Measurements from ENCODE around the gene MKLN1. TPM values are rescaled to one million over a fixed set of nuclear protein-coding genes. Genes with fewer than 3 reads are reported as not detected.

MKLN1 gene
- total RNA-seq, 2 experiments from 2014 or later: 12.1 to 56.6 TPM

DNA sequence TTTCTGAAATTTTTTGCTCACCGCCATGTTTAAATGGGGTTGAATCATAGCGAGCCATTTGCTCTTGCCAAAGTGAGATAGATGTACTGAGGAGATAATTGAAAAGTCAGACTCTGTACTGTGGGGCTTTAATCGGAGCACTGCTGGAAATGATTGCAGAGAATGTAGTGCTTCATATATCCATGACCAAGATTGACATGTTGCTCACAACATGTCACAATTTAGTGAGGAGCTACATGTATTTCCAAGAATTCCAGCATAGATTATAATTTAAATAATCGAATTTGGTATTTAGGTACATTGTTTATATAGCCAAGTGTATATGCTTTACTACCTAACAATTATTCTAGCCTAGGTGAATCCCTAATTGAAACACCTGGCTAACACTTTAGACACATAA lies 162.2 kb downstream of the MKLN1 start:
- Histone ChIP-seq H2AFZ (ENCODE audit: low read length) (no peak overlapping the region), H3K27ac (ENCODE audit: low read depth, low read length, poor library complexity, severe bottlenecking) (no peak overlapping the region), H3K36me3 (ENCODE audit: insufficient read depth, low read length) (no peaks in the 10 kb centered on the region), H3K4me3 (ENCODE audit: low read depth, low read length, poor library complexity, severe bottlenecking) (no peak overlapping the region), H3K4me1 (ENCODE audit: insufficient read depth, low read length, poor library complexity, severe bottlenecking) (no peaks in the 10 kb centered on the region), H3K4me2 (ENCODE audit: low read length) (no peak overlapping the region), H3K79me2 (ENCODE audit: insufficient read depth, low read depth, low read length) (no peaks in the 10 kb centered on the region), H4K20me1 (ENCODE audit: insufficient read depth, low read length) (no peaks in the 10 kb centered on the region), H3K9me3 (ENCODE audit: low read length) (no peaks in the 10 kb centered on the region), H3K9me2 (ENCODE audit: insufficient read depth, low read length) (no peaks in the 10 kb centered on the region)
- ChIA-PET CTCF (ENCODE audit: unreplicated experiment) (no interaction called here), POLR2A (no interaction called here)
- TF ChIP-seq, protein P1, sequence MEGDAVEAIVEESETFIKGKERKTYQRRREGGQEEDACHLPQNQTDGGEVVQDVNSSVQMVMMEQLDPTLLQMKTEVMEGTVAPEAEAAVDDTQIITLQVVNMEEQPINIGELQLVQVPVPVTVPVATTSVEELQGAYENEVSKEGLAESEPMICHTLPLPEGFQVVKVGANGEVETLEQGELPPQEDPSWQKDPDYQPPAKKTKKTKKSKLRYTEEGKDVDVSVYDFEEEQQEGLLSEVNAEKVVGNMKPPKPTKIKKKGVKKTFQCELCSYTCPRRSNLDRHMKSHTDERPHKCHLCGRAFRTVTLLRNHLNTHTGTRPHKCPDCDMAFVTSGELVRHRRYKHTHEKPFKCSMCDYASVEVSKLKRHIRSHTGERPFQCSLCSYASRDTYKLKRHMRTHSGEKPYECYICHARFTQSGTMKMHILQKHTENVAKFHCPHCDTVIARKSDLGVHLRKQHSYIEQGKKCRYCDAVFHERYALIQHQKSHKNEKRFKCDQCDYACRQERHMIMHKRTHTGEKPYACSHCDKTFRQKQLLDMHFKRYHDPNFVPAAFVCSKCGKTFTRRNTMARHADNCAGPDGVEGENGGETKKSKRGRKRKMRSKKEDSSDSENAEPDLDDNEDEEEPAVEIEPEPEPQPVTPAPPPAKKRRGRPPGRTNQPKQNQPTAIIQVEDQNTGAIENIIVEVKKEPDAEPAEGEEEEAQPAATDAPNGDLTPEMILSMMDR (conservative IDR thresholded peaks at IDR 0.05; ENCODE audit: low read length): no peak
- no peak for TF ChIP-seq EZH2phosphoT487 (IDR thresholded peaks at IDR 0.05; ENCODE audit: borderline replicate concordance, low read depth, low read length)
- no peak for DNase-seq (ENCODE audit: low spot score)
- no TSS peak for BruUV-seq (replicated peaks)
- intact Hi-C loops (cut with micrococcal nuclease; ENCODE audit: unreplicated experiment): no loop called here

DNA sequence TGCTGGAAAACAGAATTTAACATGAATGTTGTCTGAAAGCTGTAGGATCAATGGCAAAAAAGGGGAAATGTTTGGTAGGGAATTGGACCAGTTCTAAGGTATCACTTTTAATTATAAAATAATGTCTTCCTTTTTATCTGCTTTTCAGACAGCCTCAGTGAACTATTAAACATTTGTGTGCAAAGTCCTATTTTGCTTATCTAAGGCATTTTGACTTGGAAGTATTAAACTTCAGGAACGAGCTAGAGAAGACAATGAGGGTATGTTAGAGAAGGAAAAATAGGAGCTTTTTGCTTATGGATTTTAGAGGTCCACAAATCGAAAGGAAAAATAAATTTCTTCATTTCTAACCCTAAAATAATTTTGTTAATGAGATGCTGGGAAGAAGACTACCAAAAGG lies 165.4 kb downstream of the MKLN1 start:
- Histone ChIP-seq H3K9me3 (ENCODE audit: low read length) (no peaks in the 10 kb centered on the region), H3K4me2 (ENCODE audit: low read length) (no peak overlapping the region), H3K36me3 (ENCODE audit: insufficient read depth, low read length) (no peaks in the 10 kb centered on the region), H3K9me2 (ENCODE audit: insufficient read depth, low read length) (no peaks in the 10 kb centered on the region), H3K4me3 (ENCODE audit: low read depth, low read length, poor library complexity, severe bottlenecking) (no peak overlapping the region), H3K79me2 (ENCODE audit: insufficient read depth, low read depth, low read length) (no peaks in the 10 kb centered on the region), H2AFZ (ENCODE audit: low read length) (no peak overlapping the region), H3K27ac (ENCODE audit: low read depth, low read length, poor library complexity, severe bottlenecking) (no peak overlapping the region), H3K4me1 (ENCODE audit: insufficient read depth, low read length, poor library complexity, severe bottlenecking) (no peaks in the 10 kb centered on the region), H4K20me1 (ENCODE audit: insufficient read depth, low read length) (no peaks in the 10 kb centered on the region)
- POLR2A ChIA-PET: interaction anchor here (0.5 to 1.3 kb wide), 3 partner anchors 11 to 554 kb away, joined by 3 to 6 read pairs (median 5); no protein-coding TSS in a partner anchor
- no TSS peak for BruUV-seq (replicated peaks)
- no peak for TF ChIP-seq EZH2phosphoT487 (IDR thresholded peaks at IDR 0.05; ENCODE audit: borderline replicate concordance, low read depth, low read length)
- TF ChIP-seq, protein P1 (conservative IDR thresholded peaks at IDR 0.05; ENCODE audit: low read length): no peak
- CTCF ChIA-PET (ENCODE audit: unreplicated experiment): interaction anchor here (0.9 kb wide), 1 partner anchor 15 kb away, joined by 3 read pairs; no protein-coding TSS in a partner anchor
- no peak for DNase-seq (ENCODE audit: low spot score)
- intact Hi-C loops (cut with micrococcal nuclease; ENCODE audit: unreplicated experiment): no loop called here

DNA sequence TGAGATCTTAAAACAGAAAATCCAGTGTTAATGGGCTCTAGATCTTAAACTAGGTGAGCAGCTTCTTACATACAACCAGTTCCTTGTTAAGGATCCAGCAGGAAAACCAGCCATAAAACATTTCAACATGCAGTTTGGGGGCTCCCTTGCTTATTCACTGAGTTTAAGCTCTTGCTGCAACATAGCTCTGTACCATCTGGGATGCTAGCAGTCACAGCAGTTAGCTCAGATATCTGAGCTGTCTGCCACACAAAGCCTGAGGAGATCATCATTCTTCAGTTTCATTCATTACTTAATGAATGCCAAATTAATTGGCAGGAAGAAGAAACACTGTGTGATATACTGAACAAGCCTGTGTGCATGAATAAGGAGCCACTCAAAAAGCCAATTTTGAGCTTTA lies 165.9 kb downstream of the MKLN1 start:
- POLR2A ChIA-PET: interaction anchor here (0.5 to 1.3 kb wide), 4 partner anchors 12 to 1758 kb away, joined by 3 to 6 read pairs (median 4); no protein-coding TSS in a partner anchor
- intact Hi-C loops (cut with micrococcal nuclease; ENCODE audit: unreplicated experiment): no loop called here
- Histone ChIP-seq H3K9me3 (ENCODE audit: low read length) (no peaks in the 10 kb centered on the region), H3K79me2 (ENCODE audit: insufficient read depth, low read depth, low read length) (no peaks in the 10 kb centered on the region), H3K27ac (ENCODE audit: low read depth, low read length, poor library complexity, severe bottlenecking) (no peak overlapping the region), H3K4me2 (ENCODE audit: low read length) (no peak overlapping the region), H3K9me2 (ENCODE audit: insufficient read depth, low read length) (no peaks in the 10 kb centered on the region), H3K4me3 (ENCODE audit: low read depth, low read length, poor library complexity, severe bottlenecking) (no peak overlapping the region), H3K4me1 (ENCODE audit: insufficient read depth, low read length, poor library complexity, severe bottlenecking) (no peaks in the 10 kb centered on the region), H3K36me3 (ENCODE audit: insufficient read depth, low read length) (no peaks in the 10 kb centered on the region), H2AFZ (ENCODE audit: low read length) (no peak overlapping the region), H4K20me1 (ENCODE audit: insufficient read depth, low read length) (no peaks in the 10 kb centered on the region)
- BruUV-seq (replicated peaks): no TSS peak
- no peak for DNase-seq (ENCODE audit: low spot score)
- CTCF ChIA-PET (ENCODE audit: unreplicated experiment): interaction anchor here (0.9 kb wide), 1 partner anchor 15 kb away, joined by 3 read pairs; no protein-coding TSS in a partner anchor
- TF ChIP-seq, protein P1 (conservative IDR thresholded peaks at IDR 0.05; ENCODE audit: low read length): no peak
- TF ChIP-seq EZH2phosphoT487 (IDR thresholded peaks at IDR 0.05; ENCODE audit: borderline replicate concordance, low read depth, low read length): no peak
